ENCODE results near the gene TRIM66.

Gene TRIM66

GRCh38 chr11:8679006-8679405, 3.5 kb downstream of the TRIM66 start:
- TF ChIP-seq, protein P1, sequence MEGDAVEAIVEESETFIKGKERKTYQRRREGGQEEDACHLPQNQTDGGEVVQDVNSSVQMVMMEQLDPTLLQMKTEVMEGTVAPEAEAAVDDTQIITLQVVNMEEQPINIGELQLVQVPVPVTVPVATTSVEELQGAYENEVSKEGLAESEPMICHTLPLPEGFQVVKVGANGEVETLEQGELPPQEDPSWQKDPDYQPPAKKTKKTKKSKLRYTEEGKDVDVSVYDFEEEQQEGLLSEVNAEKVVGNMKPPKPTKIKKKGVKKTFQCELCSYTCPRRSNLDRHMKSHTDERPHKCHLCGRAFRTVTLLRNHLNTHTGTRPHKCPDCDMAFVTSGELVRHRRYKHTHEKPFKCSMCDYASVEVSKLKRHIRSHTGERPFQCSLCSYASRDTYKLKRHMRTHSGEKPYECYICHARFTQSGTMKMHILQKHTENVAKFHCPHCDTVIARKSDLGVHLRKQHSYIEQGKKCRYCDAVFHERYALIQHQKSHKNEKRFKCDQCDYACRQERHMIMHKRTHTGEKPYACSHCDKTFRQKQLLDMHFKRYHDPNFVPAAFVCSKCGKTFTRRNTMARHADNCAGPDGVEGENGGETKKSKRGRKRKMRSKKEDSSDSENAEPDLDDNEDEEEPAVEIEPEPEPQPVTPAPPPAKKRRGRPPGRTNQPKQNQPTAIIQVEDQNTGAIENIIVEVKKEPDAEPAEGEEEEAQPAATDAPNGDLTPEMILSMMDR (IDR thresholded peaks at IDR 0.05; ENCODE audit: poor library complexity, severe bottlenecking): no peak

DNA sequence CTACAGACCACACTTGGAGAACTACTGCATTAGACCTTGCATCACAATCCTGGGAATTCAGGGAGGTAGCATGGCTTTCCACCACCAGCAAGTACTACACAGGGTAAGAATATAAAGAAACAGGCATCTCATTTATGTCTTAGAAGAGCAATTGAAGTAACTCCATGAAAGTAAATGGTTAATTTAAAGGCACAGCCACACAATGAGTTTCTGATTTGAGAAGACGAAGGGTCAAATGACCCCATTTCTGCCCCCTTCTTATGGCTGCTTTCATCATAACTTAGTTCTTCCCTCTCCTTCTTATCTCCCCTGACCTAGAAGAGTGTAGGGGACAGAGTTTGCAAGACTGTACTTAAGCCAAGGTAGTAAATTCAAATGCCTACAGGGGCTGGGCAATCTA, 6.0 kb downstream of the TRIM66 start:
- peaks cover 3% of the 10 kb centered on the region; the same call in 1 of the 2 replicates for H3K36me3 ChIP-seq (ENCODE audit: low read depth)

More at GRCh38 chr11:8679006-8679405, 3.5 kb downstream of the TRIM66 start:
- Histone ChIP-seq H3K4me3 (ENCODE audit: severe bottlenecking) (no peak overlapping the region), H3K4me1 (ENCODE audit: insufficient read depth, poor library complexity, severe bottlenecking) (no peaks in the 10 kb centered on the region), H3K9me3 (ENCODE audit: severe bottlenecking) (no peaks in the 10 kb centered on the region), H3K36me3 (ENCODE audit: low read depth) (peaks cover 13% of the 10 kb centered on the region), H3K27ac (ENCODE audit: poor library complexity, severe bottlenecking) (no peak overlapping the region), H3K27me3 (ENCODE audit: insufficient read depth, poor library complexity, severe bottlenecking) (no peaks in the 10 kb centered on the region)
- DNase-seq (ENCODE audit: low spot score) (no peak), ATAC-seq (ENCODE audit: low read depth) (no peak)

GRCh38 chr11:8674859-8675258, 7.6 kb downstream of the TRIM66 start:
- TF ChIP-seq, protein P1 (IDR thresholded peaks at IDR 0.05; ENCODE audit: poor library complexity, severe bottlenecking): no peak
- DNase-seq (ENCODE audit: low spot score) (no peak), ATAC-seq (ENCODE audit: low read depth) (no peak)
- peaks cover 21% of the 10 kb centered on the region for H3K4me1 ChIP-seq (ENCODE audit: insufficient read depth, poor library complexity, severe bottlenecking)
- H3K27ac ChIP-seq (ENCODE audit: poor library complexity, severe bottlenecking): no peak overlapping the region
- no peaks in the 10 kb centered on the region for H3K9me3 ChIP-seq (ENCODE audit: severe bottlenecking)
- H3K4me3 ChIP-seq (ENCODE audit: severe bottlenecking): no peak overlapping the region
- H3K36me3 ChIP-seq (ENCODE audit: low read depth): peaks cover 7% of the 10 kb centered on the region; the same call in 1 of the 2 replicates
- no peaks in the 10 kb centered on the region for H3K27me3 ChIP-seq (ENCODE audit: insufficient read depth, poor library complexity, severe bottlenecking)

More for the DNA sequence above, 6.0 kb downstream of the TRIM66 start:
- TF ChIP-seq, protein P1 (IDR thresholded peaks at IDR 0.05; ENCODE audit: poor library complexity, severe bottlenecking): no peak
- H3K27ac ChIP-seq (ENCODE audit: poor library complexity, severe bottlenecking): no peak overlapping the region
- no peaks in the 10 kb centered on the region for H3K9me3 ChIP-seq (ENCODE audit: severe bottlenecking)
- no peak overlapping the region for H3K4me3 ChIP-seq (ENCODE audit: severe bottlenecking)
- H3K4me1 ChIP-seq (ENCODE audit: insufficient read depth, poor library complexity, severe bottlenecking): peaks cover 8% of the 10 kb centered on the region
- ATAC-seq (ENCODE audit: low read depth): no peak
- no peak for DNase-seq (ENCODE audit: low spot score)
- no peaks in the 10 kb centered on the region for H3K27me3 ChIP-seq (ENCODE audit: insufficient read depth, poor library complexity, severe bottlenecking)

- no peak overlapping the region for H3K4me3 ChIP-seq (ENCODE audit: severe bottlenecking)
- no peaks in the 10 kb centered on the region for H3K9me3 ChIP-seq (ENCODE audit: severe bottlenecking)
- ATAC-seq (ENCODE audit: low read depth) (no peak), DNase-seq (ENCODE audit: low spot score) (no peak)
- H3K27ac ChIP-seq (ENCODE audit: poor library complexity, severe bottlenecking): peak overlapping the region; percentile 81
- TF ChIP-seq, protein P1 (IDR thresholded peaks at IDR 0.05; ENCODE audit: poor library complexity, severe bottlenecking): no peak
- no peaks in the 10 kb centered on the region for H3K27me3 ChIP-seq (ENCODE audit: insufficient read depth, poor library complexity, severe bottlenecking)
- H3K36me3 ChIP-seq (ENCODE audit: low read depth): peaks cover 7% of the 10 kb centered on the region; the same call in 1 of the 2 replicates
- H3K4me1 ChIP-seq (ENCODE audit: insufficient read depth, poor library complexity, severe bottlenecking): peaks cover 21% of the 10 kb centered on the region
Observed at GRCh38 chr11:8672346-8672745, 10.1 kb downstream of the TRIM66 start.

DNA sequence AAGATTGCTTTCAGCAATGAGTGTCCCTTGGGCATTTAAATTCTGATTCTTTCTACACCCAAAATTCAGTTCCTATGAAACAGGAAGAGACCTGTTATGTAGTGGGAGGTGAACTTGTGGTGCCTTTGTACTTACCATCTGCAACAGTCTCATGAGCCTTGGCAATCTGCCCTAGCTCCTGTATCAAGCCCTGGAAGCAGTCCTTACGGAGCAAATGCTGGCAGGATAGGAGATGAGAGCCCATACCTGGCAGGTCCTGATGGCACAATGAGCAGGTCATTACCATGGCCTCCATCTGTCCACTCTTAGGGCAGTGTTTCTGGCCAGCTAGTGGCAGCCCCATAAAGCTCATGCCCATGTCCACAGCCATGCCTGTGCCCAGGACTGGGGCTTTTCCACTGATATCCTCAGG, 10.8 kb downstream of the TRIM66 start:
- H3K9me3 ChIP-seq (ENCODE audit: severe bottlenecking): no peaks in the 10 kb centered on the region
- ATAC-seq (ENCODE audit: low read depth) (peak; percentile 70), DNase-seq (ENCODE audit: low spot score) (no peak)
- H3K36me3 ChIP-seq (ENCODE audit: low read depth): peaks cover 7% of the 10 kb centered on the region; the same call in 1 of the 2 replicates
- H3K27me3 ChIP-seq (ENCODE audit: insufficient read depth, poor library complexity, severe bottlenecking): no peaks in the 10 kb centered on the region
- H3K4me1 ChIP-seq (ENCODE audit: insufficient read depth, poor library complexity, severe bottlenecking): peaks cover 21% of the 10 kb centered on the region
- TF ChIP-seq, protein P1 (IDR thresholded peaks at IDR 0.05; ENCODE audit: poor library complexity, severe bottlenecking): no peak
- H3K27ac ChIP-seq (ENCODE audit: poor library complexity, severe bottlenecking): peak overlapping the region; percentile 81
- no peak overlapping the region for H3K4me3 ChIP-seq (ENCODE audit: severe bottlenecking)

Measured in RWPE2 (cell line).